HepG2 (cell line): ENCODE results near the gene LRRC74A. TPM values are rescaled to one million over a fixed set of nuclear protein-coding genes. Genes with fewer than 3 reads are reported as not detected.

Experiments
- CHD4 ChIP-seq: fragments of 200-600 bp; sonication (generic); IDR thresholded peaks from 2 replicates; pipeline ENCODE4 v1.7.0; 2017; ENCODE audit warnings: mild to moderate bottlenecking, low read length, borderline replicate concordance
- FOSL1 ChIP-seq: sonication (generic); formaldehyde crosslinking; IDR thresholded peaks from 2 replicates; pipeline ENCODE4 v1.9.0; 2021; ENCODE audit warnings: missing genetic modification reagents, borderline replicate concordance
- HMGA1 ChIP-seq: sonication (generic); formaldehyde crosslinking; conservative IDR thresholded peaks from 2 replicates; pipeline ENCODE4 v1.4.0; 2020; ENCODE audit warnings: missing genetic modification reagents
- HOXA5 ChIP-seq: sonication (generic); formaldehyde crosslinking; IDR thresholded peaks from 2 replicates; pipeline ENCODE4 v1.4.0; 2020; ENCODE audit warnings: missing genetic modification reagents
- IKZF4 ChIP-seq: sonication (generic); formaldehyde crosslinking; IDR thresholded peaks from 2 replicates; pipeline ENCODE4 v1.5.1; 2020; ENCODE audit warnings: borderline replicate concordance, mild to moderate bottlenecking, low read depth, missing genetic modification reagents; ENCODE audit errors: not compliant biosample characterization
- MAZ ChIP-seq, 2 experiments: sonication (generic) in 1 of 2; formaldehyde crosslinking in 1 of 2; IDR thresholded peaks; 2 replicates each; pipeline versions ENCODE4 v1.5.0 to v1.6.1; 2012 to 2020; ENCODE audit warnings: low read depth in 2 of 2, mild to moderate bottlenecking in 2 of 2, borderline replicate concordance in 1 of 2, improper control_type of control experiment in 1 of 2, low read length in 1 of 2, missing genetic modification reagents in 1 of 2, moderate library complexity in 1 of 2
- NFE2 ChIP-seq: sonication (generic); formaldehyde crosslinking; IDR thresholded peaks from 2 replicates; pipeline ENCODE4 v1.4.0; 2020; ENCODE audit warnings: missing genetic modification reagents
- ZNF121 ChIP-seq: sonication (generic); formaldehyde crosslinking; IDR thresholded peaks from 2 replicates; pipeline ENCODE4 v1.5.0; 2020; ENCODE audit warnings: mild to moderate bottlenecking, missing genetic modification reagents
- ZNF18 ChIP-seq: sonication (generic); formaldehyde crosslinking; IDR thresholded peaks from 2 replicates; pipeline ENCODE4 v1.8.0; 2022; ENCODE audit warnings: mild to moderate bottlenecking, missing genetic modification reagents; ENCODE audit not compliant: insufficient replicate concordance
- ZNF546 ChIP-seq: sonication (generic); formaldehyde crosslinking; conservative IDR thresholded peaks from 2 replicates; pipeline ENCODE4 v1.8.1; 2023; ENCODE audit warnings: mild to moderate bottlenecking, missing genetic modification reagents
- ZNF710 ChIP-seq: sonication (generic); formaldehyde crosslinking; IDR thresholded peaks from 2 replicates; pipeline ENCODE4 v1.5.0; 2020; ENCODE audit warnings: mild to moderate bottlenecking, missing genetic modification reagents, borderline replicate concordance
- ZSCAN30 ChIP-seq: sonication (generic); formaldehyde crosslinking; IDR thresholded peaks from 2 replicates; pipeline ENCODE4 v1.5.0; 2020; ENCODE audit warnings: mild to moderate bottlenecking, missing genetic modification reagents
- polyA plus RNA-seq, 8 experiments: library from polyadenylated mRNA; depleted of rRNA in 3 of 8; stranded (reverse) in 7 of 8; unstranded in 1 of 8; fragments of >200 nt; fragmentation: Illumina TruSeq in 4 of 8; extraction: Trizol in 4 of 8; gene quantifications; 2 replicates each; pipeline versions ENCODE4 v1.2.1 to v1.2.3, GENCODE V29; 2011 to 2016; ENCODE audit warnings: low read depth in 4 of 8, missing spikeins in 1 of 8, mixed read lengths in 1 of 8; ENCODE audit not compliant: insufficient read depth in 1 of 8
- total RNA-seq, 5 experiments: library from RNA; depleted of rRNA; stranded (reverse); fragments of >200 nt; fragmentation: Illumina TruSeq; extraction: Trizol; gene quantifications; 2 replicates each; pipeline ENCODE4 v1.2.3, GENCODE V29; 2016; ENCODE audit warnings: low read depth in 1 of 5
- TF ChIP-seq, protein P1 (sequence below): sonication (generic); formaldehyde crosslinking; IDR thresholded peaks from 2 replicates; pipeline ENCODE4 v1.4.0; 2020; ENCODE audit warnings: mild to moderate bottlenecking, missing genetic modification reagents

LRRC74A gene
- total and polyA plus RNA-seq, 2 of the 13 experiments (the other 11 are each of a cell fraction or from before 2014, with no cell fraction given) = not detected

GRCh38 chr14:76784881-76785280, 41.3 kb upstream of the LRRC74A start (continued):
- TF ChIP-seq ZNF710 (CRISPR knock-in tag) (0 out of 2 replicates have a peak, but pooled peaks have one; percentile 31), FOSL1 (no peak), ZNF121 (CRISPR knock-in tag) (no peak), HMGA1 (no peak), CHD4 (no peak), NFE2 (CRISPR knock-in tag) (no peak), ZNF18 (no peak), IKZF4 (CRISPR knock-in tag) (no peak), ZSCAN30 (CRISPR knock-in tag) (no peak), HOXA5 (CRISPR knock-in tag) (no peak), ZNF546 (no peak), MAZ (IDR thresholded peaks at IDR 0.05; ENCODE audit: borderline replicate concordance, low read depth, low read length) (peak; percentile 60; the same call in 1 of the 2 replicates), MAZ (CRISPR knock-in tag; IDR thresholded peaks at IDR 0.05; ENCODE audit: low read depth) (peak; percentile 49; the same call in 1 of the 2 replicates)
- TF ChIP-seq, protein P1, sequence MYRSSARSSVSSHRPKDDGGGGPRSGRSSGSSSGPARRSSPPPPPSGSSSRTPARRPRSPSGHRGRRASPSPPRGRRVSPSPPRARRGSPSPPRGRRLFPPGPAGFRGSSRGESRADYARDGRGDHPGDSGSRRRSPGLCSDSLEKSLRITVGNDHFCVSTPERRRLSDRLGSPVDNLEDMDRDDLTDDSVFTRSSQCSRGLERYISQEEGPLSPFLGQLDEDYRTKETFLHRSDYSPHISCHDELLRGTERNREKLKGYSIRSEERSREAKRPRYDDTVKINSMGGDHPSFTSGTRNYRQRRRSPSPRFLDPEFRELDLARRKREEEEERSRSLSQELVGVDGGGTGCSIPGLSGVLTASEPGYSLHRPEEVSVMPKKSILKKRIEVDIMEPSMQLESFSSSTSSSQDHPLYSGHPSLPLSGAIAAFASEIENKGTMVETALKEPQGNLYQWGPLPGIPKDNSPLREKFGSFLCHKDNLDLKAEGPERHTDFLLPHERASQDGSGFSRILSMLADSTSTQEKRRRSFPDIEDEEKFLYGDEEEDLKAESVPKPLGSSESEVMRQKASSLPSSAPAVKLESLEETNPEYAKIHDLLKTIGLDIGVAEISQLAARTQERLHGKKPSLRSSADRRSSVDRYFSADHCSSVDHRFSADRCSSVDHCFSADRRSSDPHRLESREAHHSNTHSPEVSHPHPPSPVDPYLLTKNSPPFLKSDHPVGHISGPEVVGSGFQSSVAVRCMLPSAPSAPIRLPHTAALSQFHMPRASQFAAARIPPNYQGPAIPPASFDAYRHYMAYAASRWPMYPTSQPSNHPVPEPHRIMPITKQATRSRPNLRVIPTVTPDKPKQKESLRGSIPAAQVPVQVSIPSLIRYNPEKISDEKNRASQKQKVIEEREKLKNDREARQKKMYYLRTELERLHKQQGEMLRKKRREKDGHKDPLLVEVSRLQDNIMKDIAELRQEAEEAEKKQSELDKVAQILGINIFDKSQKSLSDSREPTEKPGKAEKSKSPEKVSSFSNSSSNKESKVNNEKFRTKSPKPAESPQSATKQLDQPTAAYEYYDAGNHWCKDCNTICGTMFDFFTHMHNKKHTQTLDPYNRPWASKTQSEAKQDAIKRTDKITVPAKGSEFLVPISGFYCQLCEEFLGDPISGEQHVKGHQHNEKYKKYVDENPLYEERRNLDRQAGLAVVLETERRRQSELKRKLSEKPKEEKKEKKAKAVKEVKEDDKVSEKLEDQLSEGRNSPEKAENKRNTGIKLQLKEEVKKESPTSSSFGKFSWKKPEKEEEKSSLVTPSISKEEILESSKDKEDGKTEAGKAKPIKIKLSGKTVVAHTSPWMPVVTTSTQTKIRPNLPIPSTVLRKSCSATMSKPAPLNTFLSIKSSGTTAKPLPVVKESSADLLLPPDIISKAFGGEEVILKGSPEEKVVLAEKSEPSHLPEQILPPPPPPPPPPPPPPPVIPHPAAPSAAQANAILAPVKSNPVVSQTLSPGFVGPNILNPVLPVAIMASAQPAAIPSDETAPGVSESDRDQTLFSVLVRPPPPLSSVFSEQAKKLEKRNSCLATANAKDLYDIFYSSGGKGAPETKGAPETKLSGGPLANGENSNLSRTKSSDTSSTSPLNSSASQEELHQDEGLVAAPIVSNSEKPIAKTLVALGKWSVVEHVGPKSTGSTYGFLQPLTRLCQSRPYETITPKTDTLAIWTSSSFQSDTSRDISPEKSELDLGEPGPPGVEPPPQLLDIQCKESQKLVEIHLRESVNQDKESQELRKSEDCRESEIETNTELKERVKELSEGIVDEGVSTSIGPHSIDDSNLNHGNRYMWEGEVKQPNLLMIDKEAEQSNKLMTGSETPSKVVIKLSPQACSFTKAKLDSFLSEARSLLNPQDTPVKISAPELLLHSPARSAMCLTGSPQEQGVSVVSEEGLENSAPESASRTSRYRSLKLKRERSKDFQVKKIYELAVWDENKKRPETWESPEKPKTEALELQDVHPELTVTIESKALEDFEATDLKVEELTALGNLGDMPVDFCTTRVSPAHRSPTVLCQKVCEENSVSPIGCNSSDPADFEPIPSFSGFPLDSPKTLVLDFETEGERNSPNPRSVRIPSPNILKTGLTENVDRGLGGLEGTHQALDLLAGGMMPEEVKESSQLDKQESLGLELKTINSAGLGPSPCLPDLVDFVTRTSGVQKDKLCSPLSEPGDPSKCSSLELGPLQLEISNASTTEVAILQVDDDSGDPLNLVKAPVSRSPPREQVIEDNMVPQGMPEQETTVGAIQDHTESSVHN (CRISPR knock-in tag) = no peak
